Kasumi-1 (cell line): ENCODE data around the gene CAPZA2.
"Not testable (repeated sequence)": the region's sequence is repeated elsewhere in the genome, so short reads cannot be mapped to it uniquely, and the experiment has no call there.

ENCODE experiments used
- DNase-seq, 2 experiments: peaks; one replicate each; lab custom pipeline; 2025; lab: John Stamatoyannopoulos, UW

Gene CAPZA2

DNA sequence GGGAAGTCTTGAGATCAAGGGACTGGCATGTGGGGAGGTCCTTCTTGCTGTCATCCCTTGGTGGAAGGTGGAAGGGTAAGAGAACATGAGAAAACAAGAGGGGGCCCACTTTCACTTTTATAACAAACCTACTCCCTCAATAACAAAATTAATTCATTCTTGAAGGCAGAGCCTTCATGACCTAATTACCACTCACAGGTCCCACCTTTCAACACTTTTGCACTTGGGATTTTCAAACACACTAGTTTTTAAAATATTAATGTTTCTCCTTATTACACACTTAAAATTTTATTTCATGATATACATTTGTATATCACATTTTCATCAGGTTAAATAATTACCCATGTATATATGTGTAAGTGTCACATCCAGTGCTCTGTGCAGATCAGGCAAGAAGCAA lies 93.0 kb downstream of the CAPZA2 start:
- no peak for DNase-seq

DNA sequence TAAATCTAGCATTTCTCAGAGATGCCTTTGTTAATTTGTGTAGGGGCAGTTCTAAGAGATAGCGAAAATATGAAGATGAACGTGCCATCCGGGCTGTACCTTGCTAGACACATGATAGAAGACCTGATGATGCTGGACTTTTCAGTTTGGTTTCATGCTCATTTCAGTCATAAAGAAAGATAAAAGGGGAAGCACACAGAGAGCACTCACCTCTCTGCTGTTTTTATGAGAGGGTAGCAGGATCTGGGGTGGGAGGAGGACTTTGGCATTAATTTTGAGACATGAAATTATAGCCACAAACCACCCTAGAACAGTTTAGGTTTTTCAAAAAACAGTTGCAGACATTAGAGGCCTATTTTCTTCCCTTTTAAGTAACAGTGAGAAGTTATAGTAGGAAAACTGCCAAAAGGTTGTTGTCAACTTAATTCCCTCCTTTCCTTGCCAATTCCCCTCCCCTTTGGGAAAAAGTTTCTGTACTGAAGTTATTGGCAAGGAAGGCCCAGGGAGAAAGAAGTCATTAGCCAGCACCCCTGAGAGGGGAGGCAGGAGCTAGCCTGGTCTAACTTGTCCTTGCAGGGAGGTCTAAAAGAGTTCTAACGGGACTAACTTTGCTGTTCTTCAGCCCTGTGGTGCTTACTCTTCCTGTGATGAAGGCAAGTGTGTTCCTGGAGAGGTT lies 93.6 kb downstream of the CAPZA2 start:
- DNase-seq = peak; percentile 13 to 29

GRCh38 chr7:116956477-116956804 lies 94.1 kb downstream of the CAPZA2 start:
- DNase-seq = no peak

- DNase-seq = no peak
Measured at GRCh38 chr7:116957874-116958273, 95.5 kb downstream of the CAPZA2 start.

GRCh38 chr7:116961966-116962673 lies 99.7 kb downstream of the CAPZA2 start:
- not testable (repeated sequence) for DNase-seq

- no peak for DNase-seq
Measured at GRCh38 chr7:116963234-116963633, 100.8 kb downstream of the CAPZA2 start.

GRCh38 chr7:116966601-116967000 lies 104.2 kb downstream of the CAPZA2 start:
- DNase-seq = no peak

DNA sequence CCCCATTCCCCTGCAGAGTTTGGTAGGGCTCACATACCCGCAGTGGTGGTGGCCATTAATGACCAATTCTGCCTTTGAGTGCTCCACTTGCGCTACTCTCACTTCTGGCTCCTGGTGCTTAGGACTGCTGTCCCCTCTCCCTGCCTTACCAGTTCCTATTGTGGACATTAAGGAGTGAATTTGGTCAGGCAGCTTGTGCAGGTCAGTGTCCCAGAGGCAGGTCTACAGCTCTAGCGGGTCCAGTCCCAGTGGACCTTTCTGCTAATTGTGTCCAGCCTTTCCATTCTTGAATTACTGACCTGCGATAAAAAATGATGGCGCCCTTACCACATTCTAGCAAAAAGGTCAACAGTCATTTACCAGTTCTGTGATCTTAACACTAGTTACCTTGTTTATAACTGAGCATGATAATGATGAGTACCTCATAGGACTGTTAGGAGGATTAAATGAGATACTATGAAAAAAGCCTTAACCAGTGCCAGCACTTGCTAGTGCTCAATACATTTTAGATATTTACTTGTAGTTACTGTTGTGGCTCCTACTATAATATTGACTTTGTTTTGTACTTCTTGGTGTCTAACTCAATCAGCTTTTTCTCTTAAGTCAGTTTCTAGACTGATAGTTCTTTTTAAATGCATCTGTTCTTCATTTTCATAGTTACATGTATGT lies 105.0 kb downstream of the CAPZA2 start:
- DNase-seq = no peak

- no peak for DNase-seq
Measured at GRCh38 chr7:116967983-116968382, 105.6 kb downstream of the CAPZA2 start.

GRCh38 chr7:116968631-116969030 lies 106.2 kb downstream of the CAPZA2 start:
- no peak for DNase-seq

DNA sequence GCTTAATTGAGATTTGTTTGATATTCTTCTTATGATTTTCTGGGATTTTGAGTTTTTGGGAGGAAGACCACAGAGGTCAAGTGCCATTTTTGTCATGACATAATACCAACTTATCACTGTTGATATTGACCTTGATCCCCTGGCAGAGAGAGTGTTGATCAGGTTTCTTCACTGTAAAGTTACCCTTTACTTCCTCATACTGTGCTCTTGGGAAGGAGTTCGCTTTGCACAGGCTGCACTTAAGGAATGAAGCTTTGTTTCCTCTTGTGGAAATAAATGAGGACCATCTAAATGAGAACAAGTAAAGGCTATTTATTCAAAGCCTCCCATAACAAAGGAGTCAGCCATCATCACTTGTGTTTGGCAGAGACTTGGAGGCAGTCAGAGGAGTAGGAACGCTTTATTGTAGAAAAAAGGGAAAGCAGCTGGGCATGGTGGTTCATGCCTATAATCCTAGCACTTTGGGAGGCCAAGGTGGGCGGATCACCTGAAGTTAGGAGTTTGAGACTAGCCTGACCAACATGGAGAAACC lies 107.0 kb downstream of the CAPZA2 start:
- DNase-seq = peak; percentile 19 to 39

DNA sequence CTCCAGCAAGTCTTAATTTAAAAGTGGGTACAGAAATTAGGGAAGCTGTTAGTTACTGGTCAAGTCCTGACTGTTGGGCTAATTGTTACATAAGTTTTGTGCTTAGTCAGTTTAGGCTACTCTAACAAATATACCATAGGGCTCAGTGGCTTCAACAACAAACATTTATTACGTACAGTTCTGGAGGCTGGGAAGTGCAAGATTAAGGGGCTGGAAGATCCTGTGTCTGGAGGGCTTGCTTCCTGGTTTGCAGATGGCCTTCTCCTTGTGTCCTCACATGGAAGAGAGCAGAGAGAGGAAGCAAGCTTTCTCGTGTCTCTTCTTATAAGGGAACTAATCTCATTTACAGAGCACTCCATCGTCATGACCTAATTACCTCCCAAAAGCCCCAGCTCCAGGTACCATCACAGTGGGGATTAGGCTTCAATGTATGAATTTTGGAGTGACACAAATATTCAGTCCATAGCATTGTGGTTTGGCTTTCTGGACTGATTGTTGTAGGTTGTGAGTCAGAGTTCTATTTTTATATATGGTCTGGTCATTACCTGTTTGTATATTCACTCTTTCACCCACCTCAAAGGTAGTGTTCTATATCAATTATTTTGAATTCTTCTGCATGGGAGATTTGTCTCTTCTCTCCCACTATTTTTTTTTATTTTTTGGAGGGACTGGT lies 108.0 kb downstream of the CAPZA2 start:
- no peak for DNase-seq

DNA sequence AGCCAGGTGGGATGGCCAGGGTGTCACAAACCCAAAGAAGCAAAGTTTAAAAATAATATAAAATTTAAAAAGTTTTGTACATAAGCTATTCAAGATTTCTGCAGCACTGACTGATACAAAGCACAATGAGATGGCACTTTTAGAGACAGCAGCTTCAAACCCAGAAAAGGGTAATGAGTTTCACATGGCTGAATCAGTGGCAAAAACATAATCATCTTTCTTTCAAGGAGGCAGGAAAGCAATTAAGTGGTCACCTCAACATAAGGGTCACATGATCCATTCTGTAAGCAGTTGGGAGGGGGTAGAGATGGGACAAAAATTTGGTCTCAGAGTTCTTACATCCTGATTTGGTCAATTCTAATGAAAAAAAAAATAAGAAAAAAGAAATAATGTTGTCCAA lies 108.8 kb downstream of the CAPZA2 start:
- DNase-seq = not testable (repeated sequence)
